ENCODE measurements around the gene TH.
"Not testable (repeated sequence)": the region's sequence is repeated elsewhere in the genome, so short reads cannot be mapped to it uniquely, and the experiment has no call there.

TH gene

DNA sequence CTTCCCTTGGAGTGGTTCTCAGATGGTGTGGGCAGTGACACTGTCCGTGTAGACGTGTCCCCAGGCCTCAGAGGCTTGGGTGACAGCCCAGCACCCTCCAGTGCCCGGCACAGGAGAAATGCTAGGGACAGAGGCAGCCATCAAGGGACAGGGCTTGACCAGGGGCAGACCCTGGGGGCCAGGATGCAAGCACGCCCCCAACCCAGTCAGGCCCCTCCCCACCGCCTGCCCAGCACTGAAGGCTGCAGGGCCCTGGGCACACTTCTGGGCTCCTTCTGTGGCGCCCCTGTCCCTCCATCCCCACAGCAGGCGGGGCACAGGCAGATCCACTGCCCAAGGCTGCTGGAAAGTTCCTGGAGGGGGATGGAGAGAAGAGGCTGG is 43.5 kb downstream of the TH start:
- no peak for DNase-seq

DNA sequence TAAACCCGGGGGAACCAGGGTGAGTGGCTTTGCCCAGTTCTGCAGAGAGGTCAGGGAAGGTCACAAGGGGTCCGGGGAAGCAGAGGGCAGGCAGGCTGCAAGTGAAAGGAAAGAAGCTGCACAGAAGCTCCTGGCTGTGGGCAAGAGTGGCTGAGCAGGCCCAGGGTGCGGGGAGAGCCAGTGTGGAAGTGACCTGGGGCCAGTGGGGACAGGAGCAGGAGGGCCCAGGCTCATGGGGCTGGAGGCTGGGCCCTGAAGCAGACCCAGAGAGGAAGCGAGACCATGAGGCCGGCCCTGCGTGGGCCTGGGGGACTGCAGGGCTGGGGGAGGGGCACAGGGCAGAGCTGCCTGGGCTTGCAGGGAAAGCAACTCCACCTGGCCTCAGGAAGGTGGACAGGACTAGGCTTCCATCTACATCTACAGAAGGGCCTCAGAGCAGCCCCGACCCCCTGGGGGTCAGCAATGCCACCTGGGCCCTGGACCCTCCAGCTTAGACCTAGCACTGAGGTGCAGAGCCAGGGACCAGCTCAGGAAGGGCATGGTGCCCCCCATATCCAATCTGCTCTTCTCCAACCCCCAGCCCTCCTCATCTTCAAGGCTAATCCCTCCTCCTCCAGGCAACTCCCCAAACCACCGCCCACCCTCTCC is 44.0 kb downstream of the TH start:
- DNase-seq, result no peak

DNA sequence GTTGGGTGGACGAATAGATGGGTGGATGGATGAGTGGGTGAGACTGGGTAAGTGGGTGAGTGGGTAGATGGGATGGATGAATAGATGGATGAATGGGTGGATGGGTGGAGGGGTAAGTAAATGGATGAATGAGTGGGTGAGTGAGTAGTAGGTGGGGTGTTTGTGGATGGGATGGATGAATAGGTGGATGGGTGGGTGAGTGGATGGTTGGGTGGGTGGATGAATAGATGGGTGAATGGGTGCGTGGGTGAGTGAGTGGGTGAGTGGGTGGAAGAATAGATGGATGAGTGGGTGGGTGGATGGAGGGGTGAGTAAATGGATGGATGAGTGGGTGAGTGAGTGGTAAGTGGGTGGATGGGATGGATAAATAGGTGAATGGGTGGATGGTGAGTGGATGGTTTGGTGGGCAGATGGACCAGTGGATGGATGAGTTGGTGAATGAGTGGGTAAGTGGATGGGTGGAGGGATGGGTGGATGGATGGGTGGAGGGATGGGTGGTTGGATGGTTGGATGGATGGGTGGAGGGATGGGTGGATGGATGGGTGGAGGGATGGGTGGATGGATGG is 45.0 kb downstream of the TH start:
- DNase-seq, result no peak

DNA sequence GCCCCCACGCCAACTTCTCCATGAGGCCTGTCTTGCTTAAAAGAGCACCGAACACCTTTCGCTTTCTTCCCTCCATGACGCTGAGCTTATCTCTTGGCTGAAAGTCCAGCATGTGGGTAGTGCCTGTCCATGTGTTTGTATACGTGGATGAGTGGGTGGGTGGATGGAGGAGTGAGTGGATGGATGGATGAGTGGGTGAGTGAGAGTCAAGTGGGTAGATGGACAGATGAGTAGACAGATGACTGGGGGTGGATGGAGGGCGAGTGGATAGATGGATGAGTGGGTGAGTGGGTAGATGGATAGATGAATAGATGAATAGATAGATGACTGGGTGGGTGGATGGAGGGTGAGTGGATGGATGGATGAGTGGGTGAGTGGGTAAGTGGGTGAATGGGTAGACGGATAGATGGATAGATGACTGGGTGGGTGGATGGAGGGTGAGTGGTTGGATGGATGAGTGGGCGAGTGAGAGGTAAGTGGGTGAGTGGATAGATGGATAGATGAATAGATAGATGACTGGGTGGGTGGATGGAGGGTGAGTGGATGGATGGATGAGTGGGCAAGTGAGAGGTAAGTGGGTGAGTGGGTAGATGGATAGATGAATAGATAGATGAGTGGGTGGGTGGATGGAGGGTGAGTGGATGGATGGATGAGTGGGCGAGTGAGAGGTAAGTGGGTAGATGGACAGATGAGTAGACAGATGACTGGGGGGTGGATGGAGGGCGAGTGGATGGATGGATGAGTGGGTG is 46.7 kb downstream of the TH start:
- not testable (repeated sequence) for DNase-seq

DNA sequence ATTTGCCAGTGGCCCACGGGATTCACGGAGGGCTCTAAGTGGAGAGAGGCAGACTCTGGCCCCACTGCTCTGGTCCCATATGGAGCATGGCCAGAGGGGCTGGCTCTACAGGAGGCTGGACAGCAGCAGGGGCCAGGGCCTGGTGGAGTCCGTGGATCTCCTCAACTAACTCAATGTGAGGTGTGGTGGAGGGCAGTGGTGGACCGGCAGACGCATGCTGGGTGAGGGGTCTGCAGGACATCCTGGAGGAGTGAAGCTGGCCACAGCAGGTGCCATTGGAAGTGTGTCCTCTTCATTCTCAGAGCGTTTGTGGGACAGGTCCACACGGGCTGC is 48.0 kb downstream of the TH start:
- DNase-seq, result no peak

DNA sequence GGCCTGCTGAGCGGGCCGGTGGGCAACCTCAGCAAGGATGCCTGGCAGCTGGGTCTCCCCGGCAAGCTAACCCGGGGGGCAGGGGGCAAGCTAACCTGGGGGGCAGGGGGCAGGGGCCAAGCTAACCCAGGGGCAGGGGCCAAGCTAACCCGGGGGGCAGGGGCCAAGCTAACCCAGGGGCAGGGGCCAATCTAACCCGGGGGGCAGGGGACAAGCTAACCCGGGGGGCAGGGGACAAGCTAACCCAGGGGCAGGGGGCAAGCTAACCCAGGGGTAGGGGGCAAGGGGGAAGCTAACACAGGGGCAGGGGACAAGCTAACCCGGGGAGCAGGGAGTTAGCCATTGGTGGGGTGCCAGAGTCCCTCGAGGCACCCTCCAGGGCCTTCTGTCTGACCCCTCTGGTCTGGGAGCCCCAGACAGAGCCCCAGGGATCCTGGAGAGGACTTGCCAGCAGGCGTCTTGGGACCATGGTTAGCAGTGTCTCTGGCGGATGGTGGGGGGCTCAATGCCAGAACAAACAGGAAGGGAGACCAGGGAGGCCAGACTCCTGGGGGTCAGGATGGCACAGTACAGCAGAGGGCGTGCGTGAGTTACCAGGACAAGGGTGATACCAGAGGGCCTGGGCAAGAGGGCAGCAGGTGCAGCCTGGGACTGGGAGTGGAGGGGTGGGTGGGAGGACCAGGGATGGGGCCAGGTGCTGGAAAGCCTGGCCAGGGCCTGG is 48.5 kb downstream of the TH start:
- DNase-seq, result peak in 1 of 2 experiments; percentile 12

DNA sequence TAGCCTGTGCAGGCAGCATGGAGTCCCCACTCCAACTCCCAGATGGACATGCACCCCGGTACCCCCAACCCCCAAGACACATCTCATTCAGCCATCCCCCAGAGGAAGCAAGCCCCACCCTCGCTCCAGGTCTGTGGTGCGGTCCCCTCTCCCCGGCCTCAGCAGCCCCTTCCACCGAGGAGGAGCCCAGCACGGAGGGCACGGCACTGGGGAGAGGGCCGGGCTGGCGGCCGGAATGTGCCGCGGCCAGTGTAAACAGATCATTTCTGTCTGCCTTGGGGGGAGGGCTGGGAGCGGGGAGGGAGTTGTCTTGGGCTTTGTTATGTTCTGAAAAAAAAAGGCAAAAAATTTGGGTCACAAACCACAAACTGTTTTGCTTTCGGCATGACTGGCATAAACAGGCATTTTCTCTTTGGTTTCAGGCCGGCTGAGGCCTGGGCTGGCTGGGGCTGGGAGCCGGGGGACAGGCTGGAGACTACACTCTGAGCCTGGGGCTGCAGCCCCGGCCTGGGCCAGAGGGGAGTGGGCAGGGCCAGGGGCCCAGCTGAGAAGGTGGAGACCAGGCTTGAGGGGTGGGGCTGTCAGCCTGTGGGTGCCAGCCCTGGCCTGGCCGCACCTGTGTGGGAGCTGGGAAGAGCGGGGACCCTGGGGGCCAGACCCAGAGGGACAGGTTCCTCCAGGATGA is 49.3 kb downstream of the TH start:
- no peak for DNase-seq

DNA sequence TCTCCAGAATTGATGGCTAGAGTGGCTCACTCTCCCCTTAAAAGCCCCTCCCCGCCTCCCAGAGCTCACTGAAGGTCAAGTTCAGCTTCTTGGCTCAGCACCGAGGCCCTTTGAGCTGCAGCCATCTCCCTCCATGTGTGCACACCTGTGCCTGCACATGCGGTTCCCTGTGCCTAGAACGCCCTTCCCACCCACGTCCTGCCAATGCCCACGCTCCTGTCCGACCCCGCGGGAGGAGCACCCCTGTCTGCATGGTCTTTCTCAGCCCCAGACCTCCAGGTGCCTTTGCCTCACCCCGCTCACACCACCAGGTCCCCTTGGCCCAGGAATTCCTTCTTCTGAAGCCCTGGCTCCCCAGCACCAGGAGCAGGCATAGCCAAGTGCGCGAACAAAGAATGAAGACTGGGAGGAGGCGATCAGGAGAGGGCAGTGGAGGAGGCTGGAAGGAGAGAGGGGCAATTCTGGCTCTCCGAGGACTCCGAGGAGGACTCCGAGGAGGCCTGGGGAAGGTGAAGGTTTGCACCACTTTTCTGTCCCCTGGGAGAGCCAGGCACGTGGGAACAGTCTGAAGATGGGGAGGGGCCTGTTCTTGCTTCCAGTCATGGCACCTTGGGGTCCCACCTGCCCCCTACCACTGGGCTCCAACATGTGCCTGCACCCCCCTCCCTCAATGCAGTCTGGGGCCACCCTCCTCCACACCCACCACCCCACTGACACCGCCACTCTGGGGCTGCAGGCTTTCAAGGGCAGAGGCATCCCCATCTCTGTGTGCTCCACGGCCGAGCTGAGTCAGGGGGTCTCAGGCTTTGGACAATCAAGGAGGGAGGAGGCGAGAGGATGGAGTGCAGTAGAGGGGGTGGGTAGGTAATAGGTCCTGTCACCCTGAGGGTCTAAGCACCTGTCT is 50.1 kb downstream of the TH start:
- DNase-seq, result no peak

DNA sequence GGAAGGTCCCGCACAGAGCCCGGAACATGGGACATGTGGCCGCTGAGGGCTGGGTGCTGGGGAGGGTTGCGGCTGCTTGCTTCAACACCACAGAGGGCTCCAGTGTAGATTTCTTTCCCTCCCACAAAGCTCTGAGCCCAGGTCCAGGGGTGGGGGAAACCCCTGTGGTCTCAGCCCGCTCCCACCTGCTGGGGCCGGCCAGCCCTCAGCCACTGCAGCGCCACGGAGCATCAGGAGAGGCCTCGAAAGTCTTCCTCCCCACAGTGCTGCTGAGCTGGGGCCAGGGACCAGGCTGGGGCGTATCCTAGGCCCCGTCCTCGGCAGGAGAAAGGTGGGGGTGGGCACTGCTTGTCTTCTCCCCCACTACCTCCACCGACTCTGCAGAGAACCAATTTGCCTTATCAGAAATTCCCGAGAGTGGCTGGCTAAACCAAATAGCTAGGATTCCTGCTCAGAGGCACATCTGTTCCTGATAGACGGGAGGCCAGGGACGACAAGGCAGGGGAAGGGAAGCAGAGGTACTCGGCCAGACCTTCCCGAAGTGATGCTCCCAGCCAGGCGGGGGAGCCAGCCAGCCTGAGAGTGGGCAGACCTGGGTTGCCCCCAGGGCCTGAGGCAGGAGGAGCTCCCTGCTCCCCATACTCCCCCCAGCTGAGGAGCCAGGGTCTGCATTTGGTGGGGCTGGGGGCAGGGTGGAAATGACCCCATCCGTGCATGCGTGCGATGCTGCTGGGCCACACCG is 51.1 kb downstream of the TH start:
- no peak for DNase-seq

DNA sequence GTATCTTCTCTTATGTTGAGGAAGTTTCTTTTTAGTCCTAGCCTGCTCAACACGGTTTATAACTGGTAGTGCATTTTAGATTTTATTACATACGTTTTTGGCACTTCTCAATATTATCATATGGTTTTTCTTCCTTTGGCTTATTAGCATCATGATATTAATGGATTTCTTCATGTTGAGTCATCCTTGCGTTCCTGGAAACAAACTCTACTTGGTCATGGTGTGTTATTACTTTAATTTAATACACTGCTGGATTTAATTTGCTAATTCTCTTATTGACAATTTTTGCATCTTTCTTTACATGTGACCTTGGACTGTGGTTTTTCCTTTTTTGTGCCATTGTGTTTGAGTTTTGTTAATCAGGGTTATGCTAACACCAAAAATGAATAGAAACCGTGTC is 52.9 kb downstream of the TH start:
- DNase-seq, result no peak

DNA sequence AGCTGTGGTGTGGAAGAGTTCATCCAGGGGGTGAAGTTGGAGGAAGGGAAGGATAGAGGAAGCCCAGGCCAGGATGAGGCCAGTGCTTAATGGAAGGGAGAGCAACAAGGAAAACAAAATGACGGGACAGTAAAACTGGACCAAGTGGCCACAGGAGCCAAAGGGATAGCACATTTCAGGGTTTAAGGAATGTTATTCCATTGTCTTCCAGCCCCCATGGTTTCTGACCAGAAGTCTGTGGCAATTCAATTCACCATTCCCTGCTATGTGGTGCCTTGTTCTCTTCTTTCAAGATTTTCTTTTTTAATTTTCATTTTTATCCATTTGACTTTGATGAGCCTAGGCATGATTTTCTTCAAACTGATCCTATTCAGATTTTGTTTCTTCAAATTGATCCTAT is 54.9 kb downstream of the TH start:
- no peak for DNase-seq

DNA sequence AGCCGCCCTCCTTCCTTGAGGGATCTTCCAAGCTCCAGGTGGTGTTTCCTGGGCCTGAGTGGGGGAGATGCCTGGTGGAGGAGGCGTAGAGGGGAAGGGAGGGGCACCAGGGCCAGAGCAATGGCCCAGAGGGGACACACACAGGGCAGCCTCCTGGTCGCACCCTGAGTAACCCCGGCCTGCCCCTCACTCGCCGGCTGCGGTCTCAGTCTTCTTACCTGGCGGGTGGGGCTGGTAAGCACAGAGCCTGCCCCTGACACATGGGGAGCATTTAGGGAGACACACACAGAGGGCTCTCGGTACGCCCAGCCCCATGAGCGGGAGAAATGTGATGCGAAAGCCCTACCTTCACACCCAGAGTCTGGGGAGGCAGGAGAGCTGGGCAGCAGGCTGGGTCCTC is 56.3 kb downstream of the TH start:
- no peak for DNase-seq

DNA sequence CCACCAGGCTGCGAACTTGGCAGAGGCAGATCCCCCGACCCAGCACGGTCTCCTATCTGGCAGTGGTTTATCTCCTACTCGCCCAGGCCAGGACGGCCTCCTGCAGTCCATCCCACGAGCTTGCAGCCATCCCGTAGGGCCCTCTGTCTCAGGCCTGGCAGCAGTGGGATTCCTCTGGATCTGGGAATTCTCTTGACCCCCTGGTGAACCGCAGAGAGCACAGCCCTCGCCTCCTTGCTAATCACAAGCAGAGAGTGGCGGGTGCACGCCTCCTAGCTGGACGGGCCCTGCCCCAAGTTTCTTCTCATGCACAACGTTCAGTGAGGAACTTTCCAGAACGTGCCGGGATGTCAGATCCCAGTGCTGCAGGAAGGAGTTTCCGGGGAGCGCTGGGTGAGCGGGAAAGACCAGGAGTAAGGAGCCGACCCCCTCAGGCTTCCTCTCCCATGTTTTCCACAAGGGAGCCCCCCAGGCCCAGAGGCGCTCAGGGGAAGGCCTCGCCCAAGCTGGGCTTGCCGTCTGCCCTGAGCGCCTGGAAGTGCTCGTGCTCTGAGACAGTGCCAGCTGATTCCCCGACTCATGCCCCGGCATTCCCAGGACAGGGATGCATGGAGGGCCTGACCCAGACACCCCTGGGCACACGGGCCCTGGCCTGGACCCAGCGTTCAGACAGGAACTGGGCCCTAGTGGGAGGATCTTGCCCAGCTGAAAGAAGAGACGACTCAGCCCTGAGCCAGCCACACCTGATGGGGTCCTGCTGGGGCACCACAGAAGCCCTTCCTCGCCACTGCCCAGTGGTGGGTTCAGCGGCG is 57.0 kb downstream of the TH start:
- no peak for DNase-seq

All from NCI-H524 (cell line).